Measurements from ENCODE around the gene TRIM62. TPM values are rescaled to one million over a fixed set of nuclear protein-coding genes. Genes with fewer than 3 reads are reported as not detected.
A peak's percentile ranks its signal among the peaks of the same experiment; 100 is the strongest.

The TRIM62 gene
- total RNA-seq, 2 experiments from 2014 or later, result 2.4 to 8.4 TPM

- Histone ChIP-seq H3K9me2 (ENCODE audit: insufficient read depth, low read length) (no peaks in the 10 kb centered on the region), H3K4me2 (ENCODE audit: low read length) (no peak overlapping the region), H3K4me3 (ENCODE audit: low read depth, low read length, poor library complexity, severe bottlenecking) (no peak overlapping the region), H4K20me1 (ENCODE audit: insufficient read depth, low read length) (no peaks in the 10 kb centered on the region), H3K27ac (ENCODE audit: low read depth, low read length, poor library complexity, severe bottlenecking) (no peak overlapping the region), H3K4me1 (ENCODE audit: insufficient read depth, low read length, poor library complexity, severe bottlenecking) (peaks cover 21% of the 10 kb centered on the region), H3K36me3 (ENCODE audit: insufficient read depth, low read length) (no peaks in the 10 kb centered on the region), H2AFZ (ENCODE audit: low read length) (no peak overlapping the region), H3K79me2 (ENCODE audit: insufficient read depth, low read depth, low read length) (no peaks in the 10 kb centered on the region), H3K9me3 (ENCODE audit: low read length) (no peaks in the 10 kb centered on the region)
- ChIA-PET CTCF (ENCODE audit: unreplicated experiment) (no interaction called here), POLR2A (no interaction called here)
- BruUV-seq (replicated peaks), result no TSS peak
- TF ChIP-seq EZH2phosphoT487 (IDR thresholded peaks at IDR 0.05; ENCODE audit: borderline replicate concordance, low read depth, low read length) (no peak), CTCF (conservative IDR thresholded peaks at IDR 0.05; ENCODE audit: low read length) (no peak)
- intact Hi-C loops (cut with micrococcal nuclease; ENCODE audit: unreplicated experiment), result no loop called here
- DNase-seq (ENCODE audit: low spot score), result no peak
These were observed 1.1 kb upstream of the TRIM62 start for GRCh38 chr1:33182896-33183295.

- peak overlapping the region; percentile 9; the same call in 1 of the 2 replicates for H2AFZ ChIP-seq (ENCODE audit: low read length)
- peak overlapping the region; percentile 96 for H3K4me2 ChIP-seq (ENCODE audit: low read length)
- no peaks in the 10 kb centered on the region for H3K9me2 ChIP-seq (ENCODE audit: insufficient read depth, low read length)
- no TSS peak for BruUV-seq (replicated peaks)
- TF ChIP-seq CTCF (conservative IDR thresholded peaks at IDR 0.05; ENCODE audit: low read length), result no peak
- no peak for TF ChIP-seq EZH2phosphoT487 (IDR thresholded peaks at IDR 0.05; ENCODE audit: borderline replicate concordance, low read depth, low read length)
- ChIA-PET CTCF (ENCODE audit: unreplicated experiment) (no interaction called here), POLR2A (interaction anchor here (1.4 to 2.0 kb wide), 2 partner anchors 8 to 55 kb away, joined by 4 to 6 read pairs; no protein-coding TSS in a partner anchor)
- H3K36me3 ChIP-seq (ENCODE audit: insufficient read depth, low read length), result no peaks in the 10 kb centered on the region
- no peak for DNase-seq (ENCODE audit: low spot score)
- H3K79me2 ChIP-seq (ENCODE audit: insufficient read depth, low read depth, low read length), result no peaks in the 10 kb centered on the region
- no peaks in the 10 kb centered on the region for H4K20me1 ChIP-seq (ENCODE audit: insufficient read depth, low read length)
- H3K4me1 ChIP-seq (ENCODE audit: insufficient read depth, low read length, poor library complexity, severe bottlenecking), result peaks cover 21% of the 10 kb centered on the region
- H3K9me3 ChIP-seq (ENCODE audit: low read length), result no peaks in the 10 kb centered on the region
- intact Hi-C loops (cut with micrococcal nuclease; ENCODE audit: unreplicated experiment), result no loop called here
- H3K4me3 ChIP-seq (ENCODE audit: low read depth, low read length, poor library complexity, severe bottlenecking), result peak overlapping the region; percentile 74
- no peak overlapping the region for H3K27ac ChIP-seq (ENCODE audit: low read depth, low read length, poor library complexity, severe bottlenecking)
These were observed 578 bp upstream of the TRIM62 start for GRCh38 chr1:33182401-33182841.
